RWPE2 (cell line): ENCODE data around the gene ADGRF1.

ENCODE experiments used
- ATAC-seq: fragments of 200-7000 bp; cut with Tn5 transposase; 3 replicates; pipeline ENCODE4 v1.9.1; 2021; ENCODE audit warnings: low read depth
- DNase-seq: peaks from one replicate; pipeline ENCODE4 v3.0.0-alpha.2; 2020; ENCODE audit warnings: low spot score
- H3K27ac ChIP-seq: fragments of 450-650 bp; 2 replicates; pipeline ENCODE4 v1.5.1; 2017; ENCODE audit warnings: mild to moderate bottlenecking; ENCODE audit not compliant: poor library complexity, severe bottlenecking
- H3K27me3 ChIP-seq: fragments of 250-450 bp; sonication (Bioruptor Pico); 2 replicates; pipeline ENCODE4 v1.5.1; 2021; ENCODE audit warnings: mild to moderate bottlenecking, moderate library complexity; ENCODE audit not compliant: insufficient read depth, poor library complexity, severe bottlenecking
- H3K36me3 ChIP-seq: fragments of 250-450 bp; sonication (Bioruptor Pico); 2 replicates; pipeline ENCODE4 v1.5.1; 2020; ENCODE audit warnings: low read depth, mild to moderate bottlenecking, moderate library complexity
- H3K4me1 ChIP-seq: fragments of 250-450 bp; sonication (Bioruptor Pico); 2 replicates; pipeline ENCODE4 v1.5.1; 2021; ENCODE audit warnings: mild to moderate bottlenecking, moderate library complexity; ENCODE audit not compliant: insufficient read depth, poor library complexity, severe bottlenecking
- H3K4me3 ChIP-seq: fragments of 250-450 bp; sonication (Bioruptor Pico); 2 replicates; pipeline ENCODE4 v1.5.1; 2021; ENCODE audit warnings: mild to moderate bottlenecking, moderate library complexity; ENCODE audit not compliant: severe bottlenecking
- H3K9me3 ChIP-seq: fragments of 250-450 bp; sonication (Bioruptor Pico); 2 replicates; pipeline ENCODE4 v1.5.1; 2021; ENCODE audit warnings: mild to moderate bottlenecking, moderate library complexity; ENCODE audit not compliant: severe bottlenecking
- TF ChIP-seq, protein P1 (sequence below): fragments of 450-650 bp; IDR thresholded peaks from one replicate; pipeline ENCODE4 v1.5.1; 2017; ENCODE audit warnings: mild to moderate bottlenecking, moderate library complexity; ENCODE audit not compliant: poor library complexity, severe bottlenecking

The ADGRF1 gene

DNA sequence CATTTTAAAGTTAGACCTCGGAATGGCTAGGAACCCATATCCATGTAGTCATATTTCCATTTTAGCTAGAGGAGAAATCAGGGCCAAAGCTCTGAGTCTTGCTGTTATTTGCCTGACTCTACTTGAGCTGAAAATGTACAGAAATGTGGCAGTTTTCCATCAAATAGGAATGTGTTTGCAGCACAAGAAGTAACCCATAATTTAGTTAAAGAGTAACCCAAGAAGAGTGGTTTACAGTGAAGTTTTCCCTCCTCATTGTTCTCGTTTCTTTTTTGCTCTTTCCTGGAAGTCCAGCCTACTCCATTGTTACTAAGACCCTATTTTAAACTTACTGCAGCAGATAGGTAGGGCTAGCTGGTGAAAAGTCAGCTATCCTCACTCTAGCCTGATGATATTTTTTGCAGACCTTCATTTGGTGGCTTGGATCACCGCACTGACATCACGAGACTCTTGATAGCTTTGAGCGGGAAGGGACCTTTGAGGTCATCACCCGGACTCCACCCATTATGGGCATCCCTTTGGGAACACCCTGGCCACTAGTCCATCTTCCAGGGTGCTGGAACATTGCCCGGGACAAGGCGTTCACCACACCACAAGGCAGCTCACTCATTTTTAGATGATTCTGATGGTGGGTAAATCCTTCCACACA lies 92.4 kb downstream of the ADGRF1 start:
- DNase-seq = no peak
- H3K4me1 ChIP-seq = no peaks in the 10 kb centered on the region
- TF ChIP-seq, protein P1, sequence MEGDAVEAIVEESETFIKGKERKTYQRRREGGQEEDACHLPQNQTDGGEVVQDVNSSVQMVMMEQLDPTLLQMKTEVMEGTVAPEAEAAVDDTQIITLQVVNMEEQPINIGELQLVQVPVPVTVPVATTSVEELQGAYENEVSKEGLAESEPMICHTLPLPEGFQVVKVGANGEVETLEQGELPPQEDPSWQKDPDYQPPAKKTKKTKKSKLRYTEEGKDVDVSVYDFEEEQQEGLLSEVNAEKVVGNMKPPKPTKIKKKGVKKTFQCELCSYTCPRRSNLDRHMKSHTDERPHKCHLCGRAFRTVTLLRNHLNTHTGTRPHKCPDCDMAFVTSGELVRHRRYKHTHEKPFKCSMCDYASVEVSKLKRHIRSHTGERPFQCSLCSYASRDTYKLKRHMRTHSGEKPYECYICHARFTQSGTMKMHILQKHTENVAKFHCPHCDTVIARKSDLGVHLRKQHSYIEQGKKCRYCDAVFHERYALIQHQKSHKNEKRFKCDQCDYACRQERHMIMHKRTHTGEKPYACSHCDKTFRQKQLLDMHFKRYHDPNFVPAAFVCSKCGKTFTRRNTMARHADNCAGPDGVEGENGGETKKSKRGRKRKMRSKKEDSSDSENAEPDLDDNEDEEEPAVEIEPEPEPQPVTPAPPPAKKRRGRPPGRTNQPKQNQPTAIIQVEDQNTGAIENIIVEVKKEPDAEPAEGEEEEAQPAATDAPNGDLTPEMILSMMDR = no peak
- H3K27me3 ChIP-seq = no peaks in the 10 kb centered on the region
- no peak overlapping the region for H3K27ac ChIP-seq
- no peaks in the 10 kb centered on the region for H3K36me3 ChIP-seq
- H3K9me3 ChIP-seq = no peaks in the 10 kb centered on the region
- no peak overlapping the region for H3K4me3 ChIP-seq
- ATAC-seq = no peak

DNA sequence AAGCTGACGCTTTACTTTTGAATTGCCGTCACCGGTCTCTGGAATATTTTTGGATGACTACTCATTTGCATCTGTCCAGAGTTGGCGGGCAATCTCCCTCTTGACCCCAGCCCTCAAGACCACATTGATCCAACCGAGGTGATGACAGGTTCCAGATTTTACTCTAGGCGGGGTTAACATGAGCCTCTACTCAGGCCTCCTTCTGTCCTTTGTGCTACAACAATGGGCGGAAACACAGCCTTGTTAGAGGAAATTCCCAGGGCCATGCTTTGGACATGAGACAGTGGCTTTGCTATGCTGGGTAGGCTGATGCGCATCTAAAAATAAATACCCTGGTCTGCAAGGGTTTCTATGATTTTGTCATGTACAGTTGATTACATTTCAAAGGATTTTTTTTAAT lies 93.4 kb downstream of the ADGRF1 start:
- Histone ChIP-seq H3K4me3 (no peak overlapping the region), H3K36me3 (no peaks in the 10 kb centered on the region), H3K4me1 (no peaks in the 10 kb centered on the region), H3K9me3 (no peaks in the 10 kb centered on the region), H3K27ac (no peak overlapping the region), H3K27me3 (no peaks in the 10 kb centered on the region)
- ATAC-seq (no peak), DNase-seq (no peak)
- TF ChIP-seq, protein P1 = no peak
